SU-DHL-6 (cell line): ENCODE results near the gene FAM114A2.

Source experiments
- H2AFZ ChIP-seq: fragments of 200-600 bp; sonication (generic); 2 replicates; pipeline ENCODE4 v1.6.1; 2014; ENCODE audit warnings: low read depth, mild to moderate bottlenecking, moderate library complexity, mixed read lengths, antibody characterized with exemption, low read length; ENCODE audit not compliant: severe bottlenecking
- H3F3A ChIP-seq: fragments of 200-600 bp; shearing (Covaris generic); 2 replicates; pipeline ENCODE4 v1.6.0; 2016; ENCODE audit warnings: antibody characterized with exemption, mild to moderate bottlenecking; ENCODE audit not compliant: insufficient read depth
- H3K27ac ChIP-seq: fragments of 200-600 bp; sonication (generic); 2 replicates; pipeline ENCODE4 v1.5.1; 2016; ENCODE audit warnings: low read depth, mild to moderate bottlenecking, low read length, moderate library complexity, mixed read lengths
- H3K27me3 ChIP-seq: fragments of 200-600 bp; sonication (generic), shearing (Covaris generic); 2 replicates; pipeline ENCODE4 v1.6.0; 2014; ENCODE audit warnings: mild to moderate bottlenecking, low read length
- H3K36me3 ChIP-seq: fragments of 200-600 bp; sonication (generic); 2 replicates; pipeline ENCODE4 v1.6.1; 2014; ENCODE audit warnings: mild to moderate bottlenecking, low read length, mixed read lengths
- H3K4me2 ChIP-seq: fragments of 300-600, 200-600 bp; shearing (Covaris generic), sonication (generic); 2 replicates; pipeline ENCODE4 v1.6.0; 2014; ENCODE audit warnings: low read length, low read depth, mild to moderate bottlenecking; ENCODE audit not compliant: poor library complexity, severe bottlenecking
- H3K4me3 ChIP-seq: fragments of 200-600 bp; sonication (generic); 2 replicates; pipeline ENCODE4 v1.5.1; 2014; ENCODE audit warnings: antibody characterized with exemption, low read length, mild to moderate bottlenecking, mixed read lengths; ENCODE audit not compliant: insufficient read depth, poor library complexity, severe bottlenecking
- H3K79me2 ChIP-seq: fragments of 200-600 bp; sonication (generic); 2 replicates; pipeline ENCODE4 v1.6.1; 2014; ENCODE audit warnings: mild to moderate bottlenecking, low read length, moderate library complexity; ENCODE audit not compliant: insufficient read depth
- H3K9ac ChIP-seq: fragments of 200-600 bp; sonication (generic); 2 replicates; pipeline ENCODE4 v1.7.0; 2014; ENCODE audit warnings: mild to moderate bottlenecking, low read length
- H3K9me2 ChIP-seq: fragments of 200-600 bp; sonication (generic); replicated peaks from 2 replicates; pipeline ENCODE4 v1.6.1; 2014; ENCODE audit warnings: low read length; ENCODE audit not compliant: insufficient read depth
- H3K9me3 ChIP-seq: fragments of 200-600 bp; sonication (generic); 2 replicates; pipeline ENCODE4 v1.6.1; 2014; ENCODE audit warnings: low read length, mixed read lengths; ENCODE audit not compliant: insufficient read depth
- H4K20me1 ChIP-seq: fragments of 200-600 bp; sonication (generic); 2 replicates; pipeline ENCODE4 v1.6.1; 2014; ENCODE audit warnings: low read depth, mild to moderate bottlenecking, antibody characterized with exemption, low read length, moderate library complexity, mixed read lengths
- EZH2phosphoT487 ChIP-seq: fragments of 200-600 bp; sonication (generic), shearing (Covaris generic); conservative IDR thresholded peaks from 2 replicates; pipeline ENCODE4 v1.6.1; 2018; ENCODE audit warnings: mild to moderate bottlenecking, antibody characterized with exemption, low read length, moderate library complexity, mixed read lengths
- TF ChIP-seq, protein P1 (sequence below): fragments of 200-600 bp; sonication (generic); IDR thresholded peaks from one replicate; pipeline ENCODE4 v1.5.1; 2017; ENCODE audit warnings: antibody characterized with exemption, mild to moderate bottlenecking, low read length, moderate library complexity; ENCODE audit not compliant: insufficient read depth, poor library complexity, severe bottlenecking

Gene FAM114A2

GRCh38 chr5:154086146-154086545, 47.4 kb upstream of the FAM114A2 start:
- no peaks in the 10 kb centered on the region for H3K9me2 ChIP-seq
- no peak overlapping the region for H3K4me2 ChIP-seq
- no peak for TF ChIP-seq EZH2phosphoT487
- TF ChIP-seq, protein P1, sequence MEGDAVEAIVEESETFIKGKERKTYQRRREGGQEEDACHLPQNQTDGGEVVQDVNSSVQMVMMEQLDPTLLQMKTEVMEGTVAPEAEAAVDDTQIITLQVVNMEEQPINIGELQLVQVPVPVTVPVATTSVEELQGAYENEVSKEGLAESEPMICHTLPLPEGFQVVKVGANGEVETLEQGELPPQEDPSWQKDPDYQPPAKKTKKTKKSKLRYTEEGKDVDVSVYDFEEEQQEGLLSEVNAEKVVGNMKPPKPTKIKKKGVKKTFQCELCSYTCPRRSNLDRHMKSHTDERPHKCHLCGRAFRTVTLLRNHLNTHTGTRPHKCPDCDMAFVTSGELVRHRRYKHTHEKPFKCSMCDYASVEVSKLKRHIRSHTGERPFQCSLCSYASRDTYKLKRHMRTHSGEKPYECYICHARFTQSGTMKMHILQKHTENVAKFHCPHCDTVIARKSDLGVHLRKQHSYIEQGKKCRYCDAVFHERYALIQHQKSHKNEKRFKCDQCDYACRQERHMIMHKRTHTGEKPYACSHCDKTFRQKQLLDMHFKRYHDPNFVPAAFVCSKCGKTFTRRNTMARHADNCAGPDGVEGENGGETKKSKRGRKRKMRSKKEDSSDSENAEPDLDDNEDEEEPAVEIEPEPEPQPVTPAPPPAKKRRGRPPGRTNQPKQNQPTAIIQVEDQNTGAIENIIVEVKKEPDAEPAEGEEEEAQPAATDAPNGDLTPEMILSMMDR: no peak
- no peak overlapping the region for H3K4me3 ChIP-seq
- no peaks in the 10 kb centered on the region for H4K20me1 ChIP-seq
- H2AFZ ChIP-seq: no peak overlapping the region
- no peaks in the 10 kb centered on the region for H3K27me3 ChIP-seq
- H3K36me3 ChIP-seq: no peaks in the 10 kb centered on the region
- no peak overlapping the region for H3K27ac ChIP-seq
- H3F3A ChIP-seq: no peaks in the 10 kb centered on the region
- H3K9me3 ChIP-seq: no peaks in the 10 kb centered on the region
- no peaks in the 10 kb centered on the region for H3K79me2 ChIP-seq
- H3K9ac ChIP-seq: no peak overlapping the region

- no peak overlapping the region for H3K9ac ChIP-seq
- no peaks in the 10 kb centered on the region for H3K9me2 ChIP-seq
- TF ChIP-seq EZH2phosphoT487: no peak
- TF ChIP-seq, protein P1: no peak
- H3K9me3 ChIP-seq: no peaks in the 10 kb centered on the region
- no peaks in the 10 kb centered on the region for H3F3A ChIP-seq
- H3K4me2 ChIP-seq: no peak overlapping the region
- H3K36me3 ChIP-seq: no peaks in the 10 kb centered on the region
- H2AFZ ChIP-seq: no peak overlapping the region
- H3K27ac ChIP-seq: no peak overlapping the region
- no peaks in the 10 kb centered on the region for H3K27me3 ChIP-seq
- no peaks in the 10 kb centered on the region for H4K20me1 ChIP-seq
- no peak overlapping the region for H3K4me3 ChIP-seq
- no peaks in the 10 kb centered on the region for H3K79me2 ChIP-seq
These were observed 45.4 kb upstream of the FAM114A2 start for GRCh38 chr5:154084062-154084639.

DNA sequence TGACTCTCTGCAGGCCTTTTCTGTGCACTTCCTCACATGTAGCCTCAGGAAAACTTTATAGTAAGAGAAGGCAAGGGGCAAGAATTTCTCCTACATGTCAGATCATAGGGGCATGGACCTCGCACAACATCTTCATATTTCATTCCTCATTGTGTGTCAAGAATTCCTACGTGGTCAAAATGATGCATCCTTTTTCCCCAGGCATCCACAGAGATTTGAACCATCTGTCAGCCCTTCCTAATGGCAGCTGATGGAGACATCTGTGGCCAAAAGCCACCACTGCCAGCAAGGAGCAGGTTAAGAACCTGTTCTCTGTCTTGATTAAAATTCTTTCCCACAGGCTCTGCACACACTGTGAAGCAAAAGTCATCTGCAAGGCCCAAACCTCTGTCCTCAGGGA, 42.5 kb upstream of the FAM114A2 start:
- Histone ChIP-seq H2AFZ (no peak overlapping the region), H3K9ac (no peak overlapping the region), H3K36me3 (no peaks in the 10 kb centered on the region), H3K9me2 (no peaks in the 10 kb centered on the region), H3K4me2 (no peak overlapping the region), H3K4me3 (no peak overlapping the region), H3K27ac (no peak overlapping the region), H3K27me3 (no peaks in the 10 kb centered on the region), H3K79me2 (no peaks in the 10 kb centered on the region), H3F3A (no peaks in the 10 kb centered on the region), H3K9me3 (no peaks in the 10 kb centered on the region), H4K20me1 (no peaks in the 10 kb centered on the region)
- TF ChIP-seq, protein P1: no peak
- TF ChIP-seq EZH2phosphoT487: no peak

DNA sequence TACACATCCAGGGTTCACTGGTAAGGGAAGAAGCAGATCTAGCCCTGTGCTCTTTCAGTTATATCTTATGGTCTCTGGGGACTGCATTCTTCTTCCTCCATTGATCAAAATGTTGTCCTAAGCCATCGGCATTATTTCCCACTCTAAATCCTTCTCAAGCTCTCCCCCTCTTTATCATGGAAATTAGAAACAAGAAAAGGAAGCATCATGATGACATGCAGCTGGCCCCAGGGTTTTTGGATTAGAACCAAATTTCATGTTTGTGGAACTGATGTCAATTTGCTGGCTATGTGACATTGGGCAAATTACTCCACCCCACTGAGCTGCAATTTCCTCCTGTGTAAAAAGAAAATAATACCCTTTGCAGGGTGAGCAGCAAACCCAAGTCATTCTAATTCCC, 39.6 kb upstream of the FAM114A2 start:
- Histone ChIP-seq H3K27ac (no peak overlapping the region), H3K79me2 (no peaks in the 10 kb centered on the region), H3K9me2 (no peaks in the 10 kb centered on the region), H3F3A (no peaks in the 10 kb centered on the region), H2AFZ (no peak overlapping the region), H4K20me1 (no peaks in the 10 kb centered on the region), H3K9ac (no peak overlapping the region), H3K9me3 (no peaks in the 10 kb centered on the region), H3K27me3 (no peaks in the 10 kb centered on the region), H3K36me3 (no peaks in the 10 kb centered on the region), H3K4me2 (no peak overlapping the region), H3K4me3 (no peak overlapping the region)
- TF ChIP-seq, protein P1: no peak
- no peak for TF ChIP-seq EZH2phosphoT487
